Measurements from ENCODE around the gene SERTAD4. TPM values are rescaled to one million over a fixed set of nuclear protein-coding genes. Genes with fewer than 3 reads are reported as not detected.

The SERTAD4 gene
- total and polyA plus RNA-seq, 10 of the 15 experiments (the other 5 are each of a cell fraction or from before 2014, with no cell fraction given) = not detected

DNA sequence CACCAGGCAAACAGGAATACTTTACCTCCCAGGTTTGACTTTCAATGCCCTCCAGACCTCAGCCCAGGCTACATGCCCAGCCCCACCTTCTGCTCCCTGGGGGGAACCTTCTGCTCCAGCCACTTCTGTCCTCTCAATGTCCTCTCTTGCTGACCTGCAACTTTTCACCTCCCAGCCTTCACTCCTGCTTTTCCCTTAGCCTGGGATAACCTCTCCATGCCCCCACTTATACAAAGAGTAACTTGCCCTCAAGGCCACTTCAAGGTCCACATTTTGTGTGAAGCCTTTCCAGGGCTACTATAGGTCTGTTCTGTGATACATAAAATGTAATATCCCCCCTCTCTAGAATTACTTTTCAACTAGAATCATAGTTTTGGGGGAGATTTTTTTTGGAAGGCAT is 21.7 kb downstream of the SERTAD4 start (continued):
- TF ChIP-seq ZSCAN29 (IDR thresholded peaks at IDR 0.05) = no peak

DNA sequence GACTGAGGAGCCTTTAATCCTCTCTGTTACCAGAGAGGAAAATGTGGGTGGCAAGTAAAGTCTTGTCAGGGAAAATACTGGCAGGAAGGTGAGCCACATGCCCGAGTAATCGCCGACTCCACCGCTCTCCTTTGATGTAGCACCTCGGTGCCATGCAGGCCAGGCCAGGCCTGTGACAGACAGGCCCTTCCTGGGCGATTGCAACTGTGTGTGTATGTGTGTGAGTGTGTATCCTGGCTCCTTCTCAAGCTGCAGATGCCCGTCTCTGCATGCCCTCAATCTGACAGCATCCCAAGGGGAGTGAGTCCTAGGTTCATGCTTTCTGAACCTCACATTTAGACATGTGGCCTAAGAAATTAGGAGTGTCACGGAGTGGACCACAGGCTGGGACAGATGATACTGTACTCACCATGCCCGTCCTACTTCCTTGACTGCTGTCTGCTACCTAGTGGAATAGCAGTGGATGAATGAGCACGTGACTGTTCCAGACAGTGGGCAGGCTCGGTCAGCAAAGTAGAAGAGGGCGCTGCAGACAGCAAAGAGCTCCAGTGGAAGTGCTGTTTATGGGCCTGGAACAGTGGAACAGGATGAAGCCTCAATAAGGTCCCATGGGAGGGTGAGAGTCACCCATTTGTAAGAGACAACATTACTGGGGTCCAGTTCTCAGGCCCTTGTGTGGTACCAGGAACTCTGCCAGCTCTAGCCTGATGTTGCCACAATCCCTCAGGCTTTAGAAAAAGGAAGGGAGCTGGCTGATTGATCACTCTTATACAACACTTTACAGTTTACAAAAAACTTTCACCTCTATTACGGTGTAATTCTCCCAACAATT is 25.3 kb downstream of the SERTAD4 start:
- no peak for DNase-seq (ENCODE audit: low read depth, low spot score)
- no peak overlapping the region for H3K4me2 ChIP-seq (ENCODE audit: control insufficient read depth, insufficient read depth)
- H3K27ac ChIP-seq (ENCODE audit: control insufficient read depth, insufficient read depth) = no peak overlapping the region
- H3K79me2 ChIP-seq (ENCODE audit: control insufficient read depth, insufficient read depth, low read length) = no peaks in the 10 kb centered on the region
- H3K9ac ChIP-seq (ENCODE audit: control insufficient read depth, insufficient read depth, low read length) = no peak overlapping the region
- H4K20me1 ChIP-seq (ENCODE audit: control insufficient read depth, insufficient read depth) = no peaks in the 10 kb centered on the region
- WGBS (ENCODE audit: insufficient coverage, insufficient replicate concordance, low lambda C conversion rate, missing lambda C conversion rate) = 23% methylated on average over 13 of the region's 13 CpGs
- H3K4me3 ChIP-seq = no peak overlapping the region
- ChIA-PET RAD21 (ENCODE audit: unreplicated experiment) (no interaction called here), SMC1A (ENCODE audit: uncharacterized antibody, unreplicated experiment) (interaction anchor here (0.8 kb wide), 1 partner anchor 14 kb away, joined by 3 read pairs; no protein-coding TSS in a partner anchor), CTCF (interaction anchor here (1.1 kb wide), 1 partner anchor 12 kb away, joined by 3 read pairs; no protein-coding TSS in a partner anchor), POLR2A (no interaction called here)
- in situ Hi-C loops (cut with MboI) = no loop called here
- no peaks in the 10 kb centered on the region for H3K36me3 ChIP-seq (ENCODE audit: control insufficient read depth in 2 of 2, insufficient read depth in 2 of 2, low read length in 1 of 2)
- FAIRE-seq = no peak
- intact Hi-C loops (cut with micrococcal nuclease; ENCODE audit: unreplicated experiment) = no loop called here
- H3K27me3 ChIP-seq (replicated peaks in 1 of 2; ENCODE audit: control insufficient read depth in 2 of 2, insufficient read depth in 2 of 2, low read length in 1 of 2) = peaks cover 6% of the 10 kb centered on the region in 2 experiments; a peak in 3 of 4 replicates
- TF ChIP-seq SMARCA5 (IDR thresholded peaks at IDR 0.05) (no peak), SIX5 (IDR thresholded peaks at IDR 0.05; ENCODE audit: low read depth, low read length, severe bottlenecking) (no peak), MEF2B (IDR thresholded peaks at IDR 0.05; ENCODE audit: partially characterized antibody, poor library complexity, severe bottlenecking) (no peak), SREBF2 (IDR thresholded peaks at IDR 0.05; ENCODE audit: low read length) (no peak)
- TF ChIP-seq, protein P1, sequence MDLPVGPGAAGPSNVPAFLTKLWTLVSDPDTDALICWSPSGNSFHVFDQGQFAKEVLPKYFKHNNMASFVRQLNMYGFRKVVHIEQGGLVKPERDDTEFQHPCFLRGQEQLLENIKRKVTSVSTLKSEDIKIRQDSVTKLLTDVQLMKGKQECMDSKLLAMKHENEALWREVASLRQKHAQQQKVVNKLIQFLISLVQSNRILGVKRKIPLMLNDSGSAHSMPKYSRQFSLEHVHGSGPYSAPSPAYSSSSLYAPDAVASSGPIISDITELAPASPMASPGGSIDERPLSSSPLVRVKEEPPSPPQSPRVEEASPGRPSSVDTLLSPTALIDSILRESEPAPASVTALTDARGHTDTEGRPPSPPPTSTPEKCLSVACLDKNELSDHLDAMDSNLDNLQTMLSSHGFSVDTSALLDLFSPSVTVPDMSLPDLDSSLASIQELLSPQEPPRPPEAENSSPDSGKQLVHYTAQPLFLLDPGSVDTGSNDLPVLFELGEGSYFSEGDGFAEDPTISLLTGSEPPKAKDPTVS (IDR thresholded peaks at IDR 0.05; ENCODE audit: low read depth, low read length) = no peak
- TF ChIP-seq, protein P2, sequence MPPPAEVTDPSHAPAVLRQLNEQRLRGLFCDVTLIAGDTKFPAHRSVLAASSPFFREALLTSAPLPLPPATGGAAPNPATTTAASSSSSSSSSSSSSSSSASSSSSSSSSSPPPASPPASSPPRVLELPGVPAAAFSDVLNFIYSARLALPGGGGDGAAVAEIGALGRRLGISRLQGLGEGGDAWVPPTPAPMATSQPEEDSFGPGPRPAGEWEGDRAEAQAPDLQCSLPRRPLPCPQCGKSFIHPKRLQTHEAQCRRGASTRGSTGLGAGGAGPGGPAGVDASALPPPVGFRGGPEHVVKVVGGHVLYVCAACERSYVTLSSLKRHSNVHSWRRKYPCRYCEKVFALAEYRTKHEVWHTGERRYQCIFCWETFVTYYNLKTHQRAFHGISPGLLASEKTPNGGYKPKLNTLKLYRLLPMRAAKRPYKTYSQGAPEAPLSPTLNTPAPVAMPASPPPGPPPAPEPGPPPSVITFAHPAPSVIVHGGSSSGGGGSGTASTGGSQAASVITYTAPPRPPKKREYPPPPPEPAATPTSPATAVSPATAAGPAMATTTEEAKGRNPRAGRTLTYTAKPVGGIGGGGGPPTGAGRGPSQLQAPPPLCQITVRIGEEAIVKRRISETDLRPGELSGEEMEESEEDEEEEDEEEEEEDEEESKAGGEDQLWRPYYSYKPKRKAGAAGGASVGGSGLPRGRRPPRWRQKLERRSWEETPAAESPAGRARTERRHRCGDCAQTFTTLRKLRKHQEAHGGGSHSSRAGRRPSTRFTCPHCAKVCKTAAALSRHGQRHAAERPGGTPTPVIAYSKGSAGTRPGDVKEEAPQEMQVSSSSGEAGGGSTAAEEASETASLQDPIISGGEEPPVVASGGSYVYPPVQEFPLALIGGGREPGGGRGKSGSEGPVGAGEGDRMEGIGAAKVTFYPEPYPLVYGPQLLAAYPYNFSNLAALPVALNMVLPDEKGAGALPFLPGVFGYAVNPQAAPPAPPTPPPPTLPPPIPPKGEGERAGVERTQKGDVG (CRISPR knock-in tag; IDR thresholded peaks at IDR 0.05) = no peak
- no peak overlapping the region for H2AFZ ChIP-seq (ENCODE audit: control insufficient read depth, low read depth, low read length)
- no peak for ATAC-seq
- no TSS peak for BruUV-seq (replicated peaks)
- H3K9me3 ChIP-seq (replicated peaks; ENCODE audit: control insufficient read depth, insufficient read depth, low read length) = no peaks in the 10 kb centered on the region
- H3K4me1 ChIP-seq (ENCODE audit: control insufficient read depth, insufficient read depth, low read length) = no peaks in the 10 kb centered on the region
